HCT116 (cell line): Measurements from ENCODE around the gene CTDSP1. TPM values are rescaled to one million over a fixed set of nuclear protein-coding genes. Genes with fewer than 3 reads are reported as not detected.

ENCODE experiments used
- ATAC-seq: fragments of 200-7000 bp; cut with Tn5 transposase; 2 replicates; pipeline ENCODE4 v1.9.1; 2020; ENCODE audit warnings: mild to moderate bottlenecking, moderate library complexity
- BruUV-seq: library from RNA; stranded (reverse); fragments of 400-500 nt; replicated peaks from 2 replicates; lab custom pipeline; 2021; lab: Mats Ljungman, UMichigan
- CTCF ChIA-PET: fragments of 300-600 bp; sonication (Branson Sonifier 250); formaldehyde crosslinking; loops from one replicate; lab custom pipeline; 2021; ENCODE audit warnings: antibody characterized with exemption; lab: Charles Lee
- POLR2A ChIA-PET: fragments of 300-600, 350-600 bp; sonication (Branson Sonifier 250); formaldehyde crosslinking; loops from one replicate; lab custom pipeline; 2021; ENCODE audit warnings: antibody characterized with exemption; lab: Charles Lee
- RAD21 ChIA-PET, 2 experiments: fragments of 300-600 bp; sonication (Branson Sonifier 250); formaldehyde crosslinking; loops; one replicate each; lab custom pipeline; 2023; ENCODE audit warnings: low total read pairs in 2 of 2; ENCODE audit not compliant: uncharacterized antibody in 2 of 2, unreplicated experiment in 2 of 2, low non-redundant PET in 1 of 2; lab: Charles Lee
- DNase-seq: peaks from one replicate; pipeline ENCODE4 v3.0.0-alpha.2; 2010; ENCODE audit warnings: low read depth, low spot score
- H2AFZ ChIP-seq: fragments of 200-600 bp; shearing (Covaris generic), sonication (generic); 2 replicates; pipeline ENCODE4 v1.6.1; 2017; ENCODE audit warnings: low read depth, mixed run types, mixed read lengths, antibody characterized with exemption, low read length; ENCODE audit not compliant: poor library complexity, severe bottlenecking
- H3K27ac ChIP-seq: 2 replicates; pipeline ENCODE4 v1.5.1; 2012; ENCODE audit warnings: low read depth, low read length
- H3K27me3 ChIP-seq: fragments of 200-600 bp; sonication (generic); 2 replicates; pipeline ENCODE4 v1.6.1; 2016; ENCODE audit warnings: mixed run types, low read length, mixed read lengths; ENCODE audit not compliant: insufficient read depth
- H3K36me3 ChIP-seq, 2 experiments: fragments of 200-500 bp in 1 of 2; fragments of 200-600 bp in 1 of 2; sonication (Bioruptor generic) in 1 of 2; sonication (generic) in 1 of 2; 2 replicates each; pipeline versions ENCODE4 v1.5.1 to v1.6.1; 2014 to 2016; ENCODE audit warnings: low read length in 2 of 2, inconsistent platforms in 1 of 2, mixed read lengths in 1 of 2, mixed run types in 1 of 2; ENCODE audit not compliant: insufficient read depth in 2 of 2, control insufficient read depth in 1 of 2
- H3K4me1 ChIP-seq, 2 experiments: fragments of 200-600 bp in 1 of 2; sonication (generic) in 1 of 2; 2 replicates each; pipeline versions ENCODE4 v1.5.1 to v1.6.1; 2012 to 2017; ENCODE audit warnings: low read length in 2 of 2, inconsistent platforms in 1 of 2, mild to moderate bottlenecking in 1 of 2, mixed read lengths in 1 of 2, mixed run types in 1 of 2, moderate library complexity in 1 of 2; ENCODE audit not compliant: insufficient read depth in 2 of 2, control insufficient read depth in 1 of 2
- H3K4me2 ChIP-seq: fragments of 200-600 bp; sonication (generic); 2 replicates; pipeline ENCODE4 v1.6.1; 2017; ENCODE audit warnings: mixed run types, low read length, mixed read lengths
- H3K4me3 ChIP-seq, 2 experiments: fragments of 200-600 bp in 1 of 2; sonication (generic) in 1 of 2; replicated peaks in 1 of 2; 2 replicates each; pipeline ENCODE4 v1.5.1; 2011 to 2016; ENCODE audit warnings: low read length in 2 of 2, control low read depth in 1 of 2, low read depth in 1 of 2, mild to moderate bottlenecking in 1 of 2, mixed read lengths in 1 of 2, mixed run types in 1 of 2
- H3K79me2 ChIP-seq: fragments of 200-600 bp; sonication (generic); 2 replicates; pipeline ENCODE4 v1.6.1; 2017; ENCODE audit warnings: mild to moderate bottlenecking, mixed run types, low read length, moderate library complexity, mixed read lengths; ENCODE audit not compliant: insufficient read depth
- H3K9ac ChIP-seq: fragments of 200-600 bp; sonication (generic); 2 replicates; pipeline ENCODE4 v1.6.1; 2016; ENCODE audit warnings: low read length, mixed read lengths
- H3K9me2 ChIP-seq: fragments of 200-600 bp; sonication (generic), shearing (Covaris generic); 2 replicates; pipeline ENCODE4 v1.6.1; 2017; ENCODE audit warnings: mixed run types, mild to moderate bottlenecking, moderate library complexity; ENCODE audit not compliant: insufficient read depth
- H3K9me3 ChIP-seq, 2 experiments: fragments of 200-500 bp in 1 of 2; fragments of 200-600 bp in 1 of 2; sonication (Bioruptor generic) in 1 of 2; sonication (generic) in 1 of 2; 2 replicates each; pipeline ENCODE4 v1.6.1; 2014 to 2017; ENCODE audit warnings: low read length in 2 of 2, mixed read lengths in 2 of 2, inconsistent platforms in 1 of 2, low read depth in 1 of 2, mild to moderate bottlenecking in 1 of 2, mixed run types in 1 of 2, moderate library complexity in 1 of 2; ENCODE audit not compliant: control insufficient read depth in 1 of 2, insufficient read depth in 1 of 2
- H4K20me1 ChIP-seq: fragments of 200-600 bp; sonication (generic), shearing (Covaris generic); 2 replicates; pipeline ENCODE4 v1.6.1; 2017; ENCODE audit warnings: mixed run types, mild to moderate bottlenecking, moderate library complexity; ENCODE audit not compliant: insufficient read depth
- CBX3 ChIP-seq: IDR thresholded peaks from 2 replicates; pipeline ENCODE4 v1.6.1; 2012; ENCODE audit warnings: low read depth
- CEBPB ChIP-seq: IDR thresholded peaks from 2 replicates; pipeline ENCODE4 v1.6.1; 2012; ENCODE audit warnings: low read depth
- CTCF ChIP-seq, 3 experiments: fragments of 200-600 bp in 1 of 3; sonication (generic) in 1 of 3; IDR thresholded peaks in 2 of 3; conservative IDR thresholded peaks in 1 of 3; 2 replicates each; pipeline ENCODE4 v1.5.1; 2012 to 2017; ENCODE audit warnings: low read depth in 2 of 3, low read length in 2 of 3, antibody characterized with exemption in 1 of 3, borderline replicate concordance in 1 of 3, control low read depth in 1 of 3, mild to moderate bottlenecking in 1 of 3, mixed read lengths in 1 of 3, mixed run types in 1 of 3, moderate library complexity in 1 of 3; ENCODE audit not compliant: insufficient read depth in 1 of 3
- EGR1 ChIP-seq: IDR thresholded peaks from 2 replicates; pipeline ENCODE4 v1.6.1; 2012; ENCODE audit warnings: low read depth
- ELF1 ChIP-seq: IDR thresholded peaks from 2 replicates; pipeline ENCODE4 v1.6.1; 2012; ENCODE audit warnings: low read depth, borderline replicate concordance
- EZH2phosphoT487 ChIP-seq: fragments of 200-600 bp; IDR thresholded peaks from 2 replicates; pipeline ENCODE4 v1.6.1; 2018; ENCODE audit warnings: antibody characterized with exemption, borderline replicate concordance
- FOSL1 ChIP-seq: IDR thresholded peaks from 2 replicates; pipeline ENCODE4 v1.6.1; 2012; ENCODE audit warnings: low read depth
- MAX ChIP-seq: IDR thresholded peaks from 2 replicates; pipeline ENCODE4 v1.6.1; 2012
- POLR2A ChIP-seq: IDR thresholded peaks from 2 replicates; pipeline ENCODE4 v1.7.0; 2011; ENCODE audit warnings: borderline replicate concordance; ENCODE audit not compliant: insufficient read depth, insufficient read length; ENCODE audit errors: extremely low read depth
- RAD21 ChIP-seq: IDR thresholded peaks from 2 replicates; pipeline ENCODE4 v1.6.1; 2012; ENCODE audit warnings: low read depth, mild to moderate bottlenecking
- SIN3A ChIP-seq: IDR thresholded peaks from 2 replicates; pipeline ENCODE4 v1.6.1; 2012; ENCODE audit warnings: low read depth
- SP1 ChIP-seq: IDR thresholded peaks from 2 replicates; pipeline ENCODE4 v1.6.1; 2012; ENCODE audit warnings: low read depth
- YY1 ChIP-seq: IDR thresholded peaks from 2 replicates; pipeline ENCODE4 v1.6.1; 2011; ENCODE audit warnings: low read length, low read depth, moderate library complexity, mild to moderate bottlenecking; ENCODE audit not compliant: insufficient replicate concordance; ENCODE audit errors: extremely low read depth
- ZBTB33 ChIP-seq: IDR thresholded peaks from 2 replicates; pipeline ENCODE4 v1.6.1; 2011; ENCODE audit warnings: mild to moderate bottlenecking, low read length, moderate library complexity; ENCODE audit not compliant: insufficient replicate concordance; ENCODE audit errors: extremely low read depth
- ZFX ChIP-seq: fragments of 450-650 bp; IDR thresholded peaks from 2 replicates; pipeline ENCODE4 v1.6.1; 2017
- ZNF274 ChIP-seq: fragments of 200-500 bp; sonication (Bioruptor generic); IDR thresholded peaks from 2 replicates; pipeline ENCODE4 v1.6.1; 2014; ENCODE audit warnings: mild to moderate bottlenecking, low read depth, low read length, inconsistent platforms
- intact Hi-C: fragments of 100-400 bp; cut with micrococcal nuclease; formaldehyde crosslinking; loops from 2 replicates; pipeline ENCODE4 v1.10.0; 2022
- total RNA-seq: library from RNA; stranded (reverse); gene quantifications from one replicate; pipeline ENCODE4 v1.2.1, GENCODE V29; 2021; ENCODE audit not compliant: unreplicated experiment

The CTDSP1 gene
- total RNA-seq, 1 experiment from 2014 or later: 90.7 TPM

GRCh38 chr2:218444692-218445357, 45.2 kb downstream of the CTDSP1 start:
- no peak for TF ChIP-seq FOSL1
- TF ChIP-seq RAD21: no peak
- TF ChIP-seq EGR1: no peak
- TF ChIP-seq EZH2phosphoT487: no peak
- TF ChIP-seq YY1: no peak
- TF ChIP-seq CTCF (IDR thresholded peaks at IDR 0.05 in 2 of 3, conservative IDR thresholded peaks at IDR 0.05 in 1 of 3; ENCODE audit: borderline replicate concordance in 1 of 3, insufficient read depth in 1 of 3, low read depth in 2 of 3, low read length in 2 of 3): no peak
- no peak for TF ChIP-seq ZFX
- TF ChIP-seq ZNF274: no peak
- no peak for TF ChIP-seq POLR2A
- TF ChIP-seq ZBTB33: no peak
- no peak for TF ChIP-seq MAX
- TF ChIP-seq ELF1: no peak
- no peak for TF ChIP-seq SP1
- TF ChIP-seq CBX3: no peak
- no peak for TF ChIP-seq SIN3A
- no peak for TF ChIP-seq CEBPB
- TF ChIP-seq, all 23 proteins: peak for 0
- intact Hi-C loops: no loop called here
- H3K79me2 ChIP-seq: no peaks in the 10 kb centered on the region
- ATAC-seq (no peak), DNase-seq (no peak)
- no peak overlapping the region for H2AFZ ChIP-seq
- no peaks in the 10 kb centered on the region for H3K36me3 ChIP-seq
- ChIA-PET RAD21 (no interaction called here), CTCF (interaction anchor here (1.0 kb wide), 1 partner anchor 22 kb away, joined by 3 read pairs; no protein-coding TSS in a partner anchor), POLR2A (no interaction called here)
- H3K27ac ChIP-seq: no peak overlapping the region
- H3K9ac ChIP-seq: no peak overlapping the region
- no peaks in the 10 kb centered on the region for H3K9me3 ChIP-seq
- no peaks in the 10 kb centered on the region for H3K27me3 ChIP-seq
- no peak overlapping the region for H3K4me2 ChIP-seq
- BruUV-seq: no TSS peak
- peaks cover 15% of the 10 kb centered on the region in 2 experiments for H3K4me1 ChIP-seq
- H3K9me2 ChIP-seq: no peaks in the 10 kb centered on the region
- no peaks in the 10 kb centered on the region for H4K20me1 ChIP-seq
- H3K4me3 ChIP-seq: no peak overlapping the region
